IPS-18a (cell line): Measurements from ENCODE around the gene UBE2O.

Source experiments
- H3K27ac ChIP-seq: one replicate; pipeline ENCODE4 v1.5.1; 2013; ENCODE audit warnings: low read length
- H3K27me3 ChIP-seq: one replicate; pipeline ENCODE4 v1.6.1; 2013; ENCODE audit warnings: mild to moderate bottlenecking, low read length; ENCODE audit not compliant: control insufficient read depth, insufficient read depth
- H3K36me3 ChIP-seq: one replicate; pipeline ENCODE4 v1.6.1; 2013; ENCODE audit warnings: low read depth, low read length; ENCODE audit not compliant: control insufficient read depth
- H3K4me1 ChIP-seq: one replicate; pipeline ENCODE4 v1.6.1; 2013; ENCODE audit warnings: low read depth, low read length; ENCODE audit not compliant: control insufficient read depth
- H3K4me3 ChIP-seq: one replicate; pipeline ENCODE4 v1.5.1; 2013; ENCODE audit warnings: low read length
- H3K9ac ChIP-seq: one replicate; pipeline ENCODE4 v1.6.1; 2013; ENCODE audit warnings: mild to moderate bottlenecking, low read length, moderate library complexity
- H3K9me3 ChIP-seq: one replicate; pipeline ENCODE4 v1.6.1; 2013; ENCODE audit warnings: low read depth, low read length; ENCODE audit not compliant: control insufficient read depth

Gene UBE2O

GRCh38 chr17:76432004-76432403 is 20.9 kb downstream of the UBE2O start:
- Histone ChIP-seq H3K27me3 (no peaks in the 10 kb centered on the region), H3K36me3 (no peaks in the 10 kb centered on the region), H3K4me3 (no peak overlapping the region), H3K27ac (no peak overlapping the region), H3K4me1 (peaks cover 14% of the 10 kb centered on the region), H3K9ac (no peak overlapping the region), H3K9me3 (no peaks in the 10 kb centered on the region)

- Histone ChIP-seq H3K27me3 (no peaks in the 10 kb centered on the region), H3K9ac (no peak overlapping the region), H3K36me3 (no peaks in the 10 kb centered on the region), H3K4me1 (peaks cover 14% of the 10 kb centered on the region), H3K27ac (no peak overlapping the region), H3K9me3 (no peaks in the 10 kb centered on the region), H3K4me3 (no peak overlapping the region)
Measured at GRCh38 chr17:76431509-76431908, 21.4 kb downstream of the UBE2O start.

GRCh38 chr17:76428511-76428910 is 24.4 kb downstream of the UBE2O start:
- Histone ChIP-seq H3K4me1 (peaks cover 14% of the 10 kb centered on the region), H3K9me3 (no peaks in the 10 kb centered on the region), H3K27me3 (no peaks in the 10 kb centered on the region), H3K4me3 (no peak overlapping the region), H3K36me3 (no peaks in the 10 kb centered on the region), H3K27ac (no peak overlapping the region), H3K9ac (no peak overlapping the region)

GRCh38 chr17:76427501-76428231 is 25.3 kb downstream of the UBE2O start:
- Histone ChIP-seq H3K27ac (no peak overlapping the region), H3K27me3 (no peaks in the 10 kb centered on the region), H3K9me3 (no peaks in the 10 kb centered on the region), H3K4me3 (no peak overlapping the region), H3K36me3 (no peaks in the 10 kb centered on the region), H3K4me1 (peaks cover 14% of the 10 kb centered on the region), H3K9ac (no peak overlapping the region)

- H3K27ac ChIP-seq: no peak overlapping the region
Measured at GRCh38 chr17:76426853-76427252, 26.1 kb downstream of the UBE2O start.

GRCh38 chr17:76422860-76423259 is 30.1 kb downstream of the UBE2O start:
- no peak overlapping the region for H3K9ac ChIP-seq
- no peaks in the 10 kb centered on the region for H3K27me3 ChIP-seq
- no peak overlapping the region for H3K27ac ChIP-seq
- no peaks in the 10 kb centered on the region for H3K9me3 ChIP-seq
- no peak overlapping the region for H3K4me3 ChIP-seq
- H3K36me3 ChIP-seq: no peaks in the 10 kb centered on the region
- H3K4me1 ChIP-seq: no peaks in the 10 kb centered on the region

More at GRCh38 chr17:76426853-76427252, 26.1 kb downstream of the UBE2O start:
- Histone ChIP-seq H3K4me1 (peaks cover 10% of the 10 kb centered on the region), H3K4me3 (no peak overlapping the region), H3K9me3 (no peaks in the 10 kb centered on the region), H3K27me3 (no peaks in the 10 kb centered on the region), H3K9ac (no peak overlapping the region), H3K36me3 (no peaks in the 10 kb centered on the region)

GRCh38 chr17:76422406-76422805 is 30.5 kb downstream of the UBE2O start:
- Histone ChIP-seq H3K27me3 (no peaks in the 10 kb centered on the region), H3K9ac (no peak overlapping the region), H3K9me3 (no peaks in the 10 kb centered on the region), H3K36me3 (no peaks in the 10 kb centered on the region), H3K4me3 (no peak overlapping the region), H3K4me1 (no peaks in the 10 kb centered on the region), H3K27ac (no peak overlapping the region)

GRCh38 chr17:76421044-76421407 is 31.9 kb downstream of the UBE2O start:
- Histone ChIP-seq H3K27me3 (no peaks in the 10 kb centered on the region), H3K36me3 (no peaks in the 10 kb centered on the region)

GRCh38 chr17:76420356-76421043 is 32.5 kb downstream of the UBE2O start:
- Histone ChIP-seq H3K27me3 (no peaks in the 10 kb centered on the region), H3K9me3 (no peaks in the 10 kb centered on the region), H3K9ac (no peak overlapping the region), H3K36me3 (no peaks in the 10 kb centered on the region), H3K4me1 (no peaks in the 10 kb centered on the region), H3K4me3 (no peak overlapping the region), H3K27ac (no peak overlapping the region)

More at GRCh38 chr17:76421044-76421407, 31.9 kb downstream of the UBE2O start:
- Histone ChIP-seq H3K9me3 (no peaks in the 10 kb centered on the region), H3K4me3 (no peak overlapping the region), H3K4me1 (no peaks in the 10 kb centered on the region), H3K9ac (no peak overlapping the region), H3K27ac (no peak overlapping the region)

GRCh38 chr17:76419576-76420260 is 33.2 kb downstream of the UBE2O start:
- Histone ChIP-seq H3K36me3 (no peaks in the 10 kb centered on the region), H3K27me3 (no peaks in the 10 kb centered on the region), H3K27ac (no peak overlapping the region), H3K4me1 (peaks cover under 1% of the 10 kb centered on the region), H3K4me3 (no peak overlapping the region), H3K9ac (no peak overlapping the region), H3K9me3 (no peaks in the 10 kb centered on the region)

- no peaks in the 10 kb centered on the region for H3K27me3 ChIP-seq
- no peak overlapping the region for H3K9ac ChIP-seq
- H3K36me3 ChIP-seq: no peaks in the 10 kb centered on the region
- H3K27ac ChIP-seq: no peak overlapping the region
- no peak overlapping the region for H3K4me3 ChIP-seq
- no peaks in the 10 kb centered on the region for H3K9me3 ChIP-seq
- H3K4me1 ChIP-seq: peaks cover 11% of the 10 kb centered on the region
Measured at GRCh38 chr17:76417499-76418143, 35.3 kb downstream of the UBE2O start.
